ENCODE results near the gene PANK3. TPM values are rescaled to one million over a fixed set of nuclear protein-coding genes. Genes with fewer than 3 reads are reported as not detected.

Gene PANK3
- total RNA-seq, 1 experiment from 2014 or later, result 99.6 TPM

DNA sequence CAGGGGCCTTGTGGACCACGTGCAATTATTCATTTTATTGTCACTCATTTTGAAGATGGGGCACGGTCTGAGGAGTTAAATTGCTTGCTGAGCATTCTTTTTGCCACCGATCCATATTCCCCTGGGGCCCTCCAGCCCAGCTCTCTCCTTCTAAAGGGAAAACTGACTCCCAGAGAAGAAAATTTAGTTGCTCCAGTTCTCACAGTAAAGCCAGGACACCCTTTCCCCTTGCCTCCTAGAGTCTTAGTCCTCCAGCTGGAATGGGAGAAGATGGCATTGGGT is 1.0 kb upstream of the PANK3 start:
- no peaks in the 10 kb centered on the region for H3K27me3 Mint-ChIP-seq (ENCODE audit: insufficient read depth, unreplicated experiment)
- H3K4me1 Mint-ChIP-seq (ENCODE audit: low read depth, unreplicated experiment), result peaks cover 18% of the 10 kb centered on the region
- no peaks in the 10 kb centered on the region for H3K9me3 ChIP-seq
- H3K9me3 Mint-ChIP-seq (ENCODE audit: unreplicated experiment), result no peaks in the 10 kb centered on the region
- peaks cover 28% of the 10 kb centered on the region for H3K36me3 Mint-ChIP-seq (ENCODE audit: insufficient read depth, unreplicated experiment)
- no peaks in the 10 kb centered on the region for H3K27me3 ChIP-seq (replicated peaks; ENCODE audit: control insufficient read depth, insufficient read depth, low read length)
- BruUV-seq (replicated peaks), result TSS peak; percentile 99
- ChIA-PET CTCF (interaction anchor here (1.5 kb wide), 1 partner anchor 11 kb away, joined by 4 read pairs; no protein-coding TSS in a partner anchor), POLR2A (interaction anchor here (0.7 to 1.2 kb wide), 2 partner anchors 11 to 1003 kb away, joined by 3 to 11 read pairs; partner anchors contain the start of gene SPDL1)
- peak overlapping the region; percentile 52 for H3K4me3 ChIP-seq (ENCODE audit: low read depth, low read length)
- H3K4me3 Mint-ChIP-seq (ENCODE audit: unreplicated experiment), result peak overlapping the region; percentile 92
- TF ChIP-seq, protein P1, sequence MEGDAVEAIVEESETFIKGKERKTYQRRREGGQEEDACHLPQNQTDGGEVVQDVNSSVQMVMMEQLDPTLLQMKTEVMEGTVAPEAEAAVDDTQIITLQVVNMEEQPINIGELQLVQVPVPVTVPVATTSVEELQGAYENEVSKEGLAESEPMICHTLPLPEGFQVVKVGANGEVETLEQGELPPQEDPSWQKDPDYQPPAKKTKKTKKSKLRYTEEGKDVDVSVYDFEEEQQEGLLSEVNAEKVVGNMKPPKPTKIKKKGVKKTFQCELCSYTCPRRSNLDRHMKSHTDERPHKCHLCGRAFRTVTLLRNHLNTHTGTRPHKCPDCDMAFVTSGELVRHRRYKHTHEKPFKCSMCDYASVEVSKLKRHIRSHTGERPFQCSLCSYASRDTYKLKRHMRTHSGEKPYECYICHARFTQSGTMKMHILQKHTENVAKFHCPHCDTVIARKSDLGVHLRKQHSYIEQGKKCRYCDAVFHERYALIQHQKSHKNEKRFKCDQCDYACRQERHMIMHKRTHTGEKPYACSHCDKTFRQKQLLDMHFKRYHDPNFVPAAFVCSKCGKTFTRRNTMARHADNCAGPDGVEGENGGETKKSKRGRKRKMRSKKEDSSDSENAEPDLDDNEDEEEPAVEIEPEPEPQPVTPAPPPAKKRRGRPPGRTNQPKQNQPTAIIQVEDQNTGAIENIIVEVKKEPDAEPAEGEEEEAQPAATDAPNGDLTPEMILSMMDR (IDR thresholded peaks at IDR 0.05; ENCODE audit: insufficient read depth in 1 of 2, low read depth in 1 of 2, low read length in 1 of 2, severe bottlenecking in 1 of 2, unreplicated experiment in 1 of 2), result no peak
- no peaks in the 10 kb centered on the region for H3K36me3 ChIP-seq (ENCODE audit: control insufficient read depth, insufficient read depth, low read length)
- H3K4me1 ChIP-seq, result 0 out of 2 replicates have a peak, but pooled peaks cover 4% of the 10 kb centered on the region
- intact Hi-C loops (cut with micrococcal nuclease; ENCODE audit: unreplicated experiment), result no loop called here
- DNase-seq, result no peak
- peak overlapping the region; percentile 95 for H3K27ac Mint-ChIP-seq (ENCODE audit: unreplicated experiment)

DNA sequence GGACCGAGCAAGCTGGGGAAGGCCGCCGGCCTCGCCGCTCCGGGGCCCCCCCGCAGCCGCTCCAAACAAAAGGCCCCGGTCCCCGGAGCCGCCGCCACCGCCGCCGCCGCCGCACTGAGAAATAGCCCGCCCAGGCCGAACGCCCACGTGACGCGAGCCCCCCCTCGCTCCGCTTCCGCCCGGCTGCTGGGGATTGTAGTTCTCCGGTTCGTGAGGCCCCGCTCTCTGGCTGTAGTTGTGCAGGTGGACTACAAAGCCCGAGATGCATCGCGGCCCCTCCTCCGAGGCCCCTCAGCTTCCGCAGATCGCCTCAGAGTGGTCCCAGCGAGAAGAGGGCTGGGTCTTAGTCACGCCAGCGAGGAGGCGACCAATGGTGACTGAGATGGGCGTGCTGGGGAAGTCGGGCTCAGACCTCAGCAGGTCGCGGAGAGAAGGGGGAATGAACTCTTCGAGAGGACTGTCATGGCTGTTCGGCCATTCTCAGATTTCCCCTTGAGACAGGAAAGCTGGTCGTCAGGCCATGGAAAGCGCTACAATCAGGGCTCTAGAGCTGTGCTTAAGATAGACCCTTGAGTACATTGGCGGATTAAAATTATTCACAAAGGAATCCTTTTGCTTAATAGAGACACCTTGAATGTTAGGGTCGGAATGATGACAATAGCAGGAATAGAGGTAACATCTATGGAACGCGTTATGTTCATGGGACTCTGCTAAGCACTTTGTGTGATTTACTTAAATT is 489 bp upstream of the PANK3 start:
- CTCF ChIA-PET, result interaction anchor here (1.5 kb wide), 1 partner anchor 12 kb away, joined by 4 read pairs; no protein-coding TSS in a partner anchor
- peak overlapping the region; percentile 92 for H3K4me3 Mint-ChIP-seq (ENCODE audit: unreplicated experiment)
- no peaks in the 10 kb centered on the region for H3K36me3 ChIP-seq (ENCODE audit: control insufficient read depth, insufficient read depth, low read length)
- H3K4me1 Mint-ChIP-seq (ENCODE audit: low read depth, unreplicated experiment), result peaks cover 20% of the 10 kb centered on the region
- intact Hi-C loops (cut with micrococcal nuclease; ENCODE audit: unreplicated experiment), result loop anchor here (1.0 to 10.0 kb wide), 4 partner anchors 12 to 305 kb away; partner anchors contain the start of gene RARS1
- H3K27me3 Mint-ChIP-seq (ENCODE audit: insufficient read depth, unreplicated experiment), result no peaks in the 10 kb centered on the region
- no peaks in the 10 kb centered on the region for H3K27me3 ChIP-seq (replicated peaks; ENCODE audit: control insufficient read depth, insufficient read depth, low read length)
- TF ChIP-seq, protein P1 (IDR thresholded peaks at IDR 0.05; ENCODE audit: insufficient read depth in 1 of 2, low read depth in 1 of 2, low read length in 1 of 2, severe bottlenecking in 1 of 2, unreplicated experiment in 1 of 2), result no peak
- 0 out of 2 replicates have a peak, but pooled peaks cover 4% of the 10 kb centered on the region for H3K4me1 ChIP-seq
- H3K9me3 ChIP-seq, result no peaks in the 10 kb centered on the region
- BruUV-seq (replicated peaks), result no TSS peak
- H3K27ac Mint-ChIP-seq (ENCODE audit: unreplicated experiment), result peak overlapping the region; percentile 95
- POLR2A ChIA-PET, result interaction anchor here (0.7 to 1.2 kb wide), 3 partner anchors 12 to 1004 kb away, joined by 3 to 11 read pairs (median 3); partner anchors contain the start of genes RARS1 and SPDL1
- DNase-seq, result peak; percentile 98 to 99
- peak overlapping the region; percentile 99 for H3K4me3 ChIP-seq (ENCODE audit: low read depth, low read length)
- no peaks in the 10 kb centered on the region for H3K9me3 Mint-ChIP-seq (ENCODE audit: unreplicated experiment)
- peaks cover 31% of the 10 kb centered on the region for H3K36me3 Mint-ChIP-seq (ENCODE audit: insufficient read depth, unreplicated experiment)

DNA sequence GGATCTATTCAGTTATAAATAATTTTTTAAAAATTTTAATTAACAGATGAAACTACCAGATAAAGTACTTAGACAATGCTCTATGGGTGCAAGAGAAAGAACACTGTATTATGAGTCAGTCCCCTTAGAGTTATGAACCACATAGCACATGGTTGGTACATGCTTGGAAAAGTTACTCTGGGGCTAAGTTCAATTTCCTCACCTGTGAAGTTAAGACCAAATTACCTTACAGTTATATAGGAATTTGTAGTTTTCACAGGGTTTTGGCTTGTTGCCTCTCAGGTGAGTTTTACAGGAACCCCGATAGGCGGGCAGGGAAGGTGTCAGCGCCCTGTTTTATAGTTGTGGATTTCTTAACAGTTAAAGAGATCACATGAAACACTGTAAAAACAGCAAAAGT is 1.2 kb downstream of the PANK3 start:
- ChIA-PET POLR2A (no interaction called here), CTCF (no interaction called here)
- Mint-ChIP-seq H3K36me3 (ENCODE audit: insufficient read depth, unreplicated experiment) (peaks cover 33% of the 10 kb centered on the region), H3K9me3 (ENCODE audit: unreplicated experiment) (no peaks in the 10 kb centered on the region), H3K27ac (ENCODE audit: unreplicated experiment) (peak overlapping the region; percentile 95), H3K4me3 (ENCODE audit: unreplicated experiment) (peak overlapping the region; percentile 92), H3K4me1 (ENCODE audit: low read depth, unreplicated experiment) (peaks cover 20% of the 10 kb centered on the region), H3K27me3 (ENCODE audit: insufficient read depth, unreplicated experiment) (no peaks in the 10 kb centered on the region)
- TF ChIP-seq, protein P1 (IDR thresholded peaks at IDR 0.05; ENCODE audit: insufficient read depth in 1 of 2, low read depth in 1 of 2, low read length in 1 of 2, severe bottlenecking in 1 of 2, unreplicated experiment in 1 of 2), result no peak
- H3K36me3 ChIP-seq (ENCODE audit: control insufficient read depth, insufficient read depth, low read length), result no peaks in the 10 kb centered on the region; the same call in 1 of the 2 replicates
- no peaks in the 10 kb centered on the region for H3K9me3 ChIP-seq
- no TSS peak for BruUV-seq (replicated peaks)
- H3K27me3 ChIP-seq (replicated peaks; ENCODE audit: control insufficient read depth, insufficient read depth, low read length), result no peaks in the 10 kb centered on the region
- DNase-seq, result no peak
- 0 out of 2 replicates have a peak, but pooled peaks cover 4% of the 10 kb centered on the region for H3K4me1 ChIP-seq
- intact Hi-C loops (cut with micrococcal nuclease; ENCODE audit: unreplicated experiment), result loop anchor here (2.0 to 10.0 kb wide), 3 partner anchors 69 to 303 kb away; partner anchors contain the start of gene RARS1
- peak overlapping the region; percentile 99 for H3K4me3 ChIP-seq (ENCODE audit: low read depth, low read length)
